Measurements from ENCODE around the gene C3orf18. TPM values are rescaled to one million over a fixed set of nuclear protein-coding genes. Genes with fewer than 3 reads are reported as not detected.

The C3orf18 gene
- total and polyA plus RNA-seq, 10 of the 15 experiments (the other 5 are each of a cell fraction or from before 2014, with no cell fraction given) = 0.06 to 3.2 (median 0.66) TPM

- H3K9me3 ChIP-seq (replicated peaks; ENCODE audit: control insufficient read depth, insufficient read depth, low read length) = no peaks in the 10 kb centered on the region
- ATAC-seq (peak; percentile 72), FAIRE-seq (peak; percentile 89), DNase-seq (ENCODE audit: low read depth, low spot score) (peak; percentile 32)
- ChIA-PET RAD21 (ENCODE audit: unreplicated experiment) (interaction anchor here (1.0 to 8.2 kb wide), 6 partner anchors 14 to 34 kb away, joined by 3 to 135 read pairs (median 34); partner anchors contain the start of genes CISH, HEMK1 and MAPKAPK3), CTCF (interaction anchor here (1.2 to 11.1 kb wide), 4 partner anchors 9 to 26 kb away, joined by 6 to 317 read pairs (median 103); partner anchors contain the start of genes C3orf18, CISH, HEMK1 and MAPKAPK3), POLR2A (interaction anchor here (0.5 to 7.0 kb wide), 10 partner anchors 12 to 496 kb away, joined by 3 to 65 read pairs (median 6); partner anchors contain the start of genes C3orf18, CISH and HEMK1), SMC1A (ENCODE audit: uncharacterized antibody, unreplicated experiment) (interaction anchor here (1.1 to 10.0 kb wide), 4 partner anchors 14 to 25 kb away, joined by 3 to 186 read pairs (median 57); partner anchors contain the start of genes C3orf18, CISH, HEMK1 and MAPKAPK3)
- no peaks in the 10 kb centered on the region for H3K79me2 ChIP-seq (ENCODE audit: control insufficient read depth, insufficient read depth, low read length)
- H3K36me3 ChIP-seq (ENCODE audit: control insufficient read depth in 2 of 2, insufficient read depth in 2 of 2, low read length in 1 of 2) = no peaks in the 10 kb centered on the region
- peak overlapping the region; percentile 6; the same call in 1 of the 2 replicates for H2AFZ ChIP-seq (ENCODE audit: control insufficient read depth, low read depth, low read length)
- in situ Hi-C loops (cut with MboI) = no loop called here
- WGBS (ENCODE audit: insufficient coverage, insufficient replicate concordance, low lambda C conversion rate, missing lambda C conversion rate) = 17% methylated on average over 17 of the region's 17 CpGs
- H3K9ac ChIP-seq (ENCODE audit: control insufficient read depth, insufficient read depth, low read length) = no peak overlapping the region; the same call in 1 of the 2 replicates
- peak overlapping the region; percentile 51 for H3K27ac ChIP-seq (ENCODE audit: control insufficient read depth, insufficient read depth)
- no TSS peak for BruUV-seq (replicated peaks)
- intact Hi-C loops (cut with micrococcal nuclease; ENCODE audit: unreplicated experiment) = no loop called here
- H3K27me3 ChIP-seq (replicated peaks in 1 of 2; ENCODE audit: control insufficient read depth in 2 of 2, insufficient read depth in 2 of 2, low read length in 1 of 2) = no peaks in the 10 kb centered on the region
- H4K20me1 ChIP-seq (ENCODE audit: control insufficient read depth, insufficient read depth) = no peaks in the 10 kb centered on the region
- H3K4me2 ChIP-seq (ENCODE audit: control insufficient read depth, insufficient read depth) = peak overlapping the region; percentile 65
- peaks cover 35% of the 10 kb centered on the region for H3K4me1 ChIP-seq (ENCODE audit: control insufficient read depth, insufficient read depth, low read length)
- no peak overlapping the region for H3K4me3 ChIP-seq
- TF ChIP-seq IKZF2 (IDR thresholded peaks at IDR 0.05) (peak; percentile 62 to 76; a peak in 3 of 4 replicates), BHLHE40 (IDR thresholded peaks at IDR 0.05; ENCODE audit: borderline replicate concordance in 1 of 2, low read depth in 2 of 2, low read length in 1 of 2) (peak in 1 of 2 experiments; percentile 65; a peak in 1 of 4 replicates), CREM (IDR thresholded peaks at IDR 0.05; ENCODE audit: low read depth) (peak; percentile 60), EGR1 (IDR thresholded peaks at IDR 0.05; ENCODE audit: borderline replicate concordance in 1 of 2, low read depth in 2 of 2, low read length in 2 of 2) (0 out of 3 replicates have a peak, but pooled peaks of 1 of the 2 experiments have one; percentile 28), PAX5 (IDR thresholded peaks at IDR 0.05; ENCODE audit: borderline replicate concordance, low read depth, low read length) (peak; percentile 19; the same call in 1 of the 2 replicates), ESRRA (IDR thresholded peaks at IDR 0.05; ENCODE audit: low read length) (no peak), IKZF1 (conservative IDR thresholded peaks at IDR 0.05) (peak; percentile 83), NBN (IDR thresholded peaks at IDR 0.05) (peak; percentile 60; the same call in 1 of the 2 replicates), DPF2 (IDR thresholded peaks at IDR 0.05) (peak; percentile 71; the same call in 1 of the 2 replicates), MEF2B (IDR thresholded peaks at IDR 0.05; ENCODE audit: partially characterized antibody, poor library complexity, severe bottlenecking) (no peak), JUNB (IDR thresholded peaks at IDR 0.05) (peak; percentile 69), GATAD2B (conservative IDR thresholded peaks at IDR 0.05; ENCODE audit: low read depth) (peak; percentile 83), SP1 (IDR thresholded peaks at IDR 0.05; ENCODE audit: low read depth, low read length) (no peak), POLR2A (IDR thresholded peaks at IDR 0.05; ENCODE audit: low read depth, low read length) (peak; percentile 5)
- TF ChIP-seq, protein P1, sequence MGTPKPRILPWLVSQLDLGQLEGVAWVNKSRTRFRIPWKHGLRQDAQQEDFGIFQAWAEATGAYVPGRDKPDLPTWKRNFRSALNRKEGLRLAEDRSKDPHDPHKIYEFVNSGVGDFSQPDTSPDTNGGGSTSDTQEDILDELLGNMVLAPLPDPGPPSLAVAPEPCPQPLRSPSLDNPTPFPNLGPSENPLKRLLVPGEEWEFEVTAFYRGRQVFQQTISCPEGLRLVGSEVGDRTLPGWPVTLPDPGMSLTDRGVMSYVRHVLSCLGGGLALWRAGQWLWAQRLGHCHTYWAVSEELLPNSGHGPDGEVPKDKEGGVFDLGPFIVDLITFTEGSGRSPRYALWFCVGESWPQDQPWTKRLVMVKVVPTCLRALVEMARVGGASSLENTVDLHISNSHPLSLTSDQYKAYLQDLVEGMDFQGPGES (IDR thresholded peaks at IDR 0.05) = no peak
- TF ChIP-seq, protein P2, sequence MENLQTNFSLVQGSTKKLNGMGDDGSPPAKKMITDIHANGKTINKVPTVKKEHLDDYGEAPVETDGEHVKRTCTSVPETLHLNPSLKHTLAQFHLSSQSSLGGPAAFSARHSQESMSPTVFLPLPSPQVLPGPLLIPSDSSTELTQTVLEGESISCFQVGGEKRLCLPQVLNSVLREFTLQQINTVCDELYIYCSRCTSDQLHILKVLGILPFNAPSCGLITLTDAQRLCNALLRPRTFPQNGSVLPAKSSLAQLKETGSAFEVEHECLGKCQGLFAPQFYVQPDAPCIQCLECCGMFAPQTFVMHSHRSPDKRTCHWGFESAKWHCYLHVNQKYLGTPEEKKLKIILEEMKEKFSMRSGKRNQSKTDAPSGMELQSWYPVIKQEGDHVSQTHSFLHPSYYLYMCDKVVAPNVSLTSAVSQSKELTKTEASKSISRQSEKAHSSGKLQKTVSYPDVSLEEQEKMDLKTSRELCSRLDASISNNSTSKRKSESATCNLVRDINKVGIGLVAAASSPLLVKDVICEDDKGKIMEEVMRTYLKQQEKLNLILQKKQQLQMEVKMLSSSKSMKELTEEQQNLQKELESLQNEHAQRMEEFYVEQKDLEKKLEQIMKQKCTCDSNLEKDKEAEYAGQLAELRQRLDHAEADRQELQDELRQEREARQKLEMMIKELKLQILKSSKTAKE (IDR thresholded peaks at IDR 0.05; ENCODE audit: low read depth, poor library complexity, severe bottlenecking) = peak; percentile 70
- TF ChIP-seq, protein P3, sequence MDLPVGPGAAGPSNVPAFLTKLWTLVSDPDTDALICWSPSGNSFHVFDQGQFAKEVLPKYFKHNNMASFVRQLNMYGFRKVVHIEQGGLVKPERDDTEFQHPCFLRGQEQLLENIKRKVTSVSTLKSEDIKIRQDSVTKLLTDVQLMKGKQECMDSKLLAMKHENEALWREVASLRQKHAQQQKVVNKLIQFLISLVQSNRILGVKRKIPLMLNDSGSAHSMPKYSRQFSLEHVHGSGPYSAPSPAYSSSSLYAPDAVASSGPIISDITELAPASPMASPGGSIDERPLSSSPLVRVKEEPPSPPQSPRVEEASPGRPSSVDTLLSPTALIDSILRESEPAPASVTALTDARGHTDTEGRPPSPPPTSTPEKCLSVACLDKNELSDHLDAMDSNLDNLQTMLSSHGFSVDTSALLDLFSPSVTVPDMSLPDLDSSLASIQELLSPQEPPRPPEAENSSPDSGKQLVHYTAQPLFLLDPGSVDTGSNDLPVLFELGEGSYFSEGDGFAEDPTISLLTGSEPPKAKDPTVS (IDR thresholded peaks at IDR 0.05; ENCODE audit: low read depth, low read length) = no peak
- TF ChIP-seq, protein P4, sequence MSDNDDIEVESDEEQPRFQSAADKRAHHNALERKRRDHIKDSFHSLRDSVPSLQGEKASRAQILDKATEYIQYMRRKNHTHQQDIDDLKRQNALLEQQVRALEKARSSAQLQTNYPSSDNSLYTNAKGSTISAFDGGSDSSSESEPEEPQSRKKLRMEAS (IDR thresholded peaks at IDR 0.05; ENCODE audit: low read depth, low read length) = no peak
Measured at GRCh38 chr3:50587806-50588758, 20.5 kb upstream of the C3orf18 start.
